GM23248 (cell line): ENCODE data around the gene CLCF1. TPM values are rescaled to one million over a fixed set of nuclear protein-coding genes. Genes with fewer than 3 reads are reported as not detected.
A peak's percentile ranks its signal among the peaks of the same experiment; 100 is the strongest.

Experiments used
- DNase-seq: peaks from one replicate; pipeline ENCODE4 v3.0.0-alpha.2; 2015
- H2AFZ ChIP-seq: fragments of 200-600 bp; sonication (generic); 2 replicates; pipeline ENCODE4 v1.6.1; 2016; ENCODE audit warnings: antibody characterized with exemption
- H3F3A ChIP-seq: fragments of 200-600 bp; sonication (generic); 2 replicates; pipeline ENCODE4 v1.6.1; 2016; ENCODE audit warnings: mild to moderate bottlenecking, antibody characterized with exemption, mixed run types; ENCODE audit not compliant: insufficient read depth
- H3K27ac ChIP-seq: fragments of 200-600 bp; sonication (generic); 2 replicates; pipeline ENCODE4 v1.5.1; 2016; ENCODE audit warnings: mild to moderate bottlenecking
- H3K27me3 ChIP-seq: fragments of 200-600 bp; sonication (generic); replicated peaks from 2 replicates; pipeline ENCODE4 v1.6.1; 2016; ENCODE audit warnings: mild to moderate bottlenecking; ENCODE audit not compliant: insufficient read depth
- H3K36me3 ChIP-seq: fragments of 200-600 bp; sonication (generic); 2 replicates; pipeline ENCODE4 v1.6.1; 2016; ENCODE audit warnings: low read depth, mild to moderate bottlenecking
- H3K4me1 ChIP-seq: fragments of 200-600 bp; sonication (generic); 2 replicates; pipeline ENCODE4 v1.6.1; 2016; ENCODE audit warnings: mild to moderate bottlenecking; ENCODE audit not compliant: insufficient read depth
- H3K4me2 ChIP-seq: fragments of 200-600 bp; sonication (generic); one replicate; pipeline ENCODE4 v1.6.1; 2016; ENCODE audit warnings: mild to moderate bottlenecking; ENCODE audit not compliant: unreplicated experiment
- H3K4me3 ChIP-seq: fragments of 200-600 bp; sonication (generic); 2 replicates; pipeline ENCODE4 v1.5.1; 2016; ENCODE audit warnings: mild to moderate bottlenecking
- H3K79me2 ChIP-seq: fragments of 200-600 bp; sonication (generic); 2 replicates; pipeline ENCODE4 v1.6.1; 2016; ENCODE audit warnings: mild to moderate bottlenecking; ENCODE audit not compliant: insufficient read depth
- H3K9ac ChIP-seq: fragments of 200-600 bp; sonication (generic); 2 replicates; pipeline ENCODE4 v1.6.1; 2016; ENCODE audit warnings: mild to moderate bottlenecking
- H3K9me2 ChIP-seq: fragments of 200-600 bp; sonication (generic); 2 replicates; pipeline ENCODE4 v1.6.1; 2016; ENCODE audit warnings: mixed run types, mild to moderate bottlenecking, moderate library complexity; ENCODE audit not compliant: insufficient read depth
- H3K9me3 ChIP-seq: fragments of 200-600 bp; sonication (generic); one replicate; pipeline ENCODE4 v1.6.1; 2017; ENCODE audit warnings: low read depth
- H4K20me1 ChIP-seq: fragments of 200-600 bp; sonication (generic); 2 replicates; pipeline ENCODE4 v1.6.0; 2016; ENCODE audit not compliant: insufficient read depth
- EZH2 ChIP-seq: fragments of 200-600 bp; sonication (generic); IDR thresholded peaks from 2 replicates; pipeline ENCODE4 v1.6.1; 2018; ENCODE audit warnings: antibody characterized with exemption, mild to moderate bottlenecking; ENCODE audit not compliant: insufficient read depth, poor library complexity, severe bottlenecking
- EZH2phosphoT487 ChIP-seq: fragments of 200-600 bp; sonication (generic); IDR thresholded peaks from 2 replicates; pipeline ENCODE4 v1.6.1; 2018; ENCODE audit warnings: antibody characterized with exemption, moderate library complexity, mild to moderate bottlenecking, low read depth; ENCODE audit not compliant: insufficient read depth
- WGBS, 2 experiments: methylation state at CpG; one replicate each; pipeline ENCODE4 v1.1.6; 2015 to 2017; ENCODE audit warnings: low lambda C conversion rate in 2 of 2, low coverage in 1 of 2; ENCODE audit errors: missing lambda C conversion rate in 2 of 2; 5-methylcytosine and 5-hydroxymethylcytosine counted together
- in situ Hi-C: fragments of 300-500 bp; cut with MboI; formaldehyde crosslinking; loops from 2 replicates; pipeline ENCODE4 v1.15.0; 2020
- polyA plus RNA-seq: library from polyadenylated mRNA; unstranded; fragments of >200 nt; fragmentation: Nextera tagmentation; extraction: Ambion mirVana; gene quantifications from 2 replicates; pipeline ENCODE4 v1.2.1, GENCODE V29; 2016
- total RNA-seq: library from RNA; depleted of rRNA; stranded (reverse); fragments of >200 nt; shearing (Covaris generic); gene quantifications from 2 replicates; pipeline ENCODE4 v1.2.3, GENCODE V29; 2014

Gene CLCF1
- total and polyA plus RNA-seq, 2 experiments from 2014 or later: 20.0 to 39.1 TPM

DNA sequence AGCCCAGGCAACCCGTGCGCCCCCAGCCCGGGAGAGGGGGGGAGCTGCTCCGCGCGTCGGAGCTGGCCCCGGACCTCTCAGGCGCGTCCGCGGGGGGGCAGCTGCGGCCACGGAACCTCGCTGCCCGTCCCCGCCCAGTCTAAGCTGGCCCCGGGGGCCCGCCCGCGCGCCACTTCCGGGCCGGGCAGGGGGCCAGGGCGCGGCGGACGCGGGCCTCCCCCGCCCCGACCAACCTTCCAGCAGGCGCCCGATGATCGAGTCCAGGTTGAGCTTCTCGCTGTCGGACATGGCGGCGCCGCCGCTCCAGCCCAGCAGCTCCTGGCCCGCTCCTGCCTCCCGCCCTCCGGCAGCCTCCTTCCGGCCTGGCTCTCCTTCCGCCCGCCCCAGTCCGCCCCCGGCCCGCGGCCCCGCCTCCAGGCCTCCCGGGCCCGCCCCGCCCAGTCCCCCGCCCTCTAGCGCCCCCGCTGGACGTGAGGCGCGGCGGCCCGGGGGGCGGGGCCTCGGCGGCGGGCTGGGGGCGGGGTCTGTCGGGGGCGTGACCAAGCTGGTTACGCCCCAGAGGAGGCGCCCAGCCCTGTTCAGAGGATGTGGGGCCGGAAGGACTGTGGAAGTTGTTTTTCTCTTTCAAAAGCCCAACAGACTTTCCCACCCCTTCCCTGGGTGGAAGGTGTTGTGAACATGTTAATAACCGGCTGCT, 28.2 kb upstream of the CLCF1 start, which contains the start of gene PPP1CA:
Gene PPP1CA (minus strand): TSS at position 364 of the 697 bp plus-strand sequence. CDS start 76 bp downstream, at position 288.
- no peaks in the 10 kb centered on the region for H4K20me1 ChIP-seq
- WGBS, 2 experiments: 1% methylated on average over 13 to 54 of the region's 73 CpGs
- no peaks in the 10 kb centered on the region for H3F3A ChIP-seq
- peak; percentile 96 for DNase-seq
- H3K36me3 ChIP-seq: peaks cover 7% of the 10 kb centered on the region; the same call in 1 of the 2 replicates
- H3K4me2 ChIP-seq: peak within 1 kb of the TSS; percentile 97
- TF ChIP-seq EZH2phosphoT487 (no peak), EZH2 (no peak)
- no peaks in the 10 kb centered on the region for H3K9me3 ChIP-seq
- H3K4me3 ChIP-seq: peak within 1 kb of the TSS; percentile 91
- in situ Hi-C loops: no loop called here
- H3K79me2 ChIP-seq: peaks cover 24% of the 10 kb centered on the region
- H3K9me2 ChIP-seq: no peaks in the 10 kb centered on the region
- no peaks in the 10 kb centered on the region for H3K27me3 ChIP-seq
- peak within 1 kb of the TSS; percentile 98 for H2AFZ ChIP-seq
- H3K27ac ChIP-seq: peak within 1 kb of the TSS; percentile 81
- peak within 1 kb of the TSS; percentile 95 for H3K9ac ChIP-seq
- H3K4me1 ChIP-seq: peaks cover 8% of the 10 kb centered on the region

GRCh38 chr11:67400942-67401494, 27.6 kb upstream of the CLCF1 start:
- TF ChIP-seq EZH2 (no peak), EZH2phosphoT487 (no peak)
- DNase-seq: peak; percentile 55

DNA sequence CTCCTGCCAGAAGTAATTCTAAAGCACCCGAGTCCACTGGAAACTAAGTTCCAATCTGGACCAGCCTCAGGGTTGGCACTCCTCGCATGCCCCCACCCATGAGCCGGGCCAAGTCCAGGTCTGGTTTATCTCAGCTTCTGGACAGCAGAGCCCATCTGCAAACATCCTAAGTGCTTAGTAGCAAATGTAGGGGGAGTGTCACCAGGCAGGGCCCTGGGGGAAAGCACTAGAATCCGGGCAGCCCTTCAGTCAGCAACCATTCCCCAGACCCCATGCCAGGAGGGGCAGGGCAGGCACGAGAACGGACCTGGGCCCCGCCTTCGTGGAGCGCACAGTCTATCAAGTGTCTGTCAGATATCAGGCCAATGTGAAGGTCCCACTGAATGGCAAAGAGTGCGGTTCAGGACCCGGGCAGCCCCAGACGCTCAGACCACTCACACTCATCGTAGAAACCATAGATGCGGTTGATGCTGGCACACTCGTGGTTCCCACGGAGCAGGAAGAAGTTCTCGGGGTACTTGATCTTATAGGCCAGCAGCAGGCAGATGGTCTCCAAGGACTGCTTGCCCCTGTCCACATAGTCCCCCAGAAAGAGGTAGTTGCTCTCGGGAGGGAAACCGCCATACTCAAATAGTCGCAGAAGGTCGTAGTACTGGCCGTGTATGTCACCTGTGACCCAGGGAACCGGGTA, 27.0 kb upstream of the CLCF1 start:
- in situ Hi-C loops: no loop called here
- H3K4me1 ChIP-seq: peaks cover 8% of the 10 kb centered on the region
- H3K9me2 ChIP-seq: no peaks in the 10 kb centered on the region
- TF ChIP-seq EZH2phosphoT487 (no peak), EZH2 (no peak)
- H4K20me1 ChIP-seq: no peaks in the 10 kb centered on the region
- peaks cover 24% of the 10 kb centered on the region for H3K79me2 ChIP-seq
- peak overlapping the region; percentile 95 for H3K9ac ChIP-seq
- peak overlapping the region; percentile 91 for H3K4me3 ChIP-seq
- 12 to 14% methylated on average over 23 of the region's 23 CpGs for WGBS, 2 experiments
- H3K9me3 ChIP-seq: no peaks in the 10 kb centered on the region
- H3K4me2 ChIP-seq: peak overlapping the region; percentile 97
- no peaks in the 10 kb centered on the region for H3F3A ChIP-seq
- no peak overlapping the region for H2AFZ ChIP-seq
- peaks cover 7% of the 10 kb centered on the region; the same call in 1 of the 2 replicates for H3K36me3 ChIP-seq
- H3K27ac ChIP-seq: peak overlapping the region; percentile 81; the same call in 1 of the 2 replicates
- H3K27me3 ChIP-seq: no peaks in the 10 kb centered on the region
- peak; percentile 52 for DNase-seq

More at GRCh38 chr11:67400942-67401494, 27.6 kb upstream of the CLCF1 start:
- Histone ChIP-seq H3K4me1 (peaks cover 8% of the 10 kb centered on the region), H4K20me1 (no peaks in the 10 kb centered on the region), H3K36me3 (peaks cover 7% of the 10 kb centered on the region; the same call in 1 of the 2 replicates), H3K9me3 (no peaks in the 10 kb centered on the region), H3K27ac (peak overlapping the region; percentile 81), H3K79me2 (peaks cover 24% of the 10 kb centered on the region), H3K27me3 (no peaks in the 10 kb centered on the region), H3K4me3 (peak overlapping the region; percentile 91), H2AFZ (peak overlapping the region; percentile 24; the same call in 1 of the 2 replicates), H3K9me2 (no peaks in the 10 kb centered on the region), H3F3A (no peaks in the 10 kb centered on the region), H3K9ac (peak overlapping the region; percentile 95), H3K4me2 (peak overlapping the region; percentile 97)
- in situ Hi-C loops: no loop called here
- 7 to 8% methylated on average over 20 to 23 of the region's 27 CpGs for WGBS, 2 experiments
